PC-9 (cell line): ENCODE results near the gene ACKR2.

Experiments
- EZH2 ChIP-seq: fragments of 200-600 bp; sonication (generic); IDR thresholded peaks from 2 replicates; pipeline ENCODE4 v1.8.0; 2017; ENCODE audit warnings: antibody characterized with exemption, low read depth
- TF ChIP-seq, protein P1 (sequence below): fragments of 200-600 bp; sonication (generic); conservative IDR thresholded peaks from 2 replicates; pipeline ENCODE4 v1.6.1; 2017; ENCODE audit warnings: mixed run types, antibody characterized with exemption, mild to moderate bottlenecking, moderate library complexity

DNA sequence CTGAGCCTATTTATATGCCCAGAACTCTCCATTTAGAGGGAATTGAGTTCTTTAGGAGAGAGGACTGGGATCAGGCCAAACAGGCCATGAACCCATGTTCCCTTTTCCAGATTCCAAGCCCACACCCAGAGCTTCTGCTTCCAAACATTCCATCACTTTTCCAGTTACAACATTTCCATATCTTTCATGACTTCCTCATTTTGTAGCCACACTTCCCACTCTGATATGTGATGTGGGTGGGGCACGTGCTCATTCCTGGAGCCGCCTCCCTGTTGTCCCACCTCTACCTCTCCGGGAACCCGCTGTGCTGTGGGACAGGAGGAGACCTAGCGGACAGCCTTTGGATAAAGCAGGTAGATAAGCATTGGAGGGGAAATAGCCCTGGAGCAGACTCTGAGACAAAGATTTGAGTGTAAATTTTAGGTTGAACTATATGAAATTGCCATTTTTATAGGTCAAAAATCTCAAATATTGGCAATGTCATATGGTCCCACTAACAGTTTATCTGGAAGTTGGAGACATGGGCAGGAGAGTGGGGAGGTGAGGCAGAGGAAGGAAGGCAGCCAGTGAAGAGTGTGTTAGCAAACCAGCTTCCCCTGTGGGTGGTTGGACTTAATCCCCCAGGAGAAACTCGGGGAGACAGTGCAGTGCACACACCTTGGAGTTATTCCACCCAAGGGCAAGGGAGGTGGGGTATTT is 34.6 kb downstream of the ACKR2 start:
- TF ChIP-seq, protein P1, sequence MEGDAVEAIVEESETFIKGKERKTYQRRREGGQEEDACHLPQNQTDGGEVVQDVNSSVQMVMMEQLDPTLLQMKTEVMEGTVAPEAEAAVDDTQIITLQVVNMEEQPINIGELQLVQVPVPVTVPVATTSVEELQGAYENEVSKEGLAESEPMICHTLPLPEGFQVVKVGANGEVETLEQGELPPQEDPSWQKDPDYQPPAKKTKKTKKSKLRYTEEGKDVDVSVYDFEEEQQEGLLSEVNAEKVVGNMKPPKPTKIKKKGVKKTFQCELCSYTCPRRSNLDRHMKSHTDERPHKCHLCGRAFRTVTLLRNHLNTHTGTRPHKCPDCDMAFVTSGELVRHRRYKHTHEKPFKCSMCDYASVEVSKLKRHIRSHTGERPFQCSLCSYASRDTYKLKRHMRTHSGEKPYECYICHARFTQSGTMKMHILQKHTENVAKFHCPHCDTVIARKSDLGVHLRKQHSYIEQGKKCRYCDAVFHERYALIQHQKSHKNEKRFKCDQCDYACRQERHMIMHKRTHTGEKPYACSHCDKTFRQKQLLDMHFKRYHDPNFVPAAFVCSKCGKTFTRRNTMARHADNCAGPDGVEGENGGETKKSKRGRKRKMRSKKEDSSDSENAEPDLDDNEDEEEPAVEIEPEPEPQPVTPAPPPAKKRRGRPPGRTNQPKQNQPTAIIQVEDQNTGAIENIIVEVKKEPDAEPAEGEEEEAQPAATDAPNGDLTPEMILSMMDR, result no peak
- no peak for TF ChIP-seq EZH2
